Liver (tissue), 9 donors: Measurements from ENCODE around the gene ZGPAT. TPM values are rescaled to one million over a fixed set of nuclear protein-coding genes. Genes with fewer than 3 reads are reported as not detected.
A peak's percentile ranks its signal among the peaks of the same experiment; 100 is the strongest.

Experiments
- DNase-seq: peaks from one replicate; pipeline ENCODE4 v3.0.0-alpha.2; 2017; ENCODE audit warnings: low spot score
- H3K27ac ChIP-seq, 2 donors: one replicate each; pipeline ENCODE4 v1.7.0; 2013; ENCODE audit warnings: inconsistent platforms in 2 of 2, low read length in 2 of 2, control low read depth in 1 of 2, low read depth in 1 of 2, mild to moderate bottlenecking in 1 of 2
- H3K27me3 ChIP-seq, 4 donors: one replicate each; pipeline versions ENCODE4 v1.6.1 to v1.7.0; 2013; ENCODE audit warnings: low read length in 3 of 4, inconsistent platforms in 1 of 4, mild to moderate bottlenecking in 1 of 4, moderate library complexity in 1 of 4; ENCODE audit not compliant: control insufficient read depth in 4 of 4, insufficient read depth in 4 of 4
- H3K36me3 ChIP-seq, 4 donors: one replicate each; pipeline versions ENCODE4 v1.6.1 to v1.7.0; 2013; ENCODE audit warnings: low read length in 3 of 4, mild to moderate bottlenecking in 3 of 4, low read depth in 1 of 4, moderate library complexity in 1 of 4; ENCODE audit not compliant: control insufficient read depth in 4 of 4, insufficient read depth in 3 of 4
- H3K4me1 ChIP-seq, 4 donors: one replicate each; pipeline versions ENCODE4 v1.6.1 to v1.7.0; 2013; ENCODE audit warnings: low read length in 3 of 4, mild to moderate bottlenecking in 3 of 4, moderate library complexity in 1 of 4; ENCODE audit not compliant: control insufficient read depth in 4 of 4, insufficient read depth in 4 of 4
- H3K4me3 ChIP-seq, 3 donors: one replicate each; pipeline versions ENCODE4 v1.6.1 to v1.7.0; 2013; ENCODE audit warnings: low read length in 3 of 3, control low read depth in 1 of 3, low read depth in 1 of 3, mild to moderate bottlenecking in 1 of 3
- H3K9ac ChIP-seq, 2 donors: one replicate each; pipeline ENCODE4 v1.7.0; 2013; ENCODE audit warnings: low read length in 2 of 2, mild to moderate bottlenecking in 2 of 2, moderate library complexity in 2 of 2, control low read depth in 1 of 2, low read depth in 1 of 2
- H3K9me3 ChIP-seq, 4 donors: one replicate each; pipeline versions ENCODE4 v1.6.1 to v1.7.0; 2013; ENCODE audit warnings: low read length in 3 of 4; ENCODE audit not compliant: control insufficient read depth in 4 of 4
- ATF3 ChIP-seq: IDR thresholded peaks from 2 replicates; pipeline ENCODE4 v1.6.1; 2016; ENCODE audit warnings: antibody characterized with exemption
- CTCF ChIP-seq: fragments of 150-350 bp; IDR thresholded peaks from 2 replicates; pipeline ENCODE4 v1.5.1; 2017; ENCODE audit warnings: improper control_type of control experiment, low read depth, low read length; ENCODE audit not compliant: missing input control
- EGR1 ChIP-seq, 2 donors: IDR thresholded peaks; 2 replicates each; pipeline ENCODE4 v1.6.1; 2016 to 2018; ENCODE audit warnings: antibody characterized with exemption in 2 of 2, low read depth in 2 of 2
- FOXA1 ChIP-seq: IDR thresholded peaks from 2 replicates; pipeline ENCODE4 v1.6.1; 2016; ENCODE audit warnings: antibody characterized with exemption
- FOXA2 ChIP-seq: IDR thresholded peaks from 2 replicates; pipeline ENCODE4 v1.6.1; 2016; ENCODE audit warnings: antibody characterized with exemption
- GABPA ChIP-seq, 2 donors: IDR thresholded peaks in 1 of 2; conservative IDR thresholded peaks in 1 of 2; 2 replicates each; pipeline ENCODE4 v1.6.1; 2016; ENCODE audit warnings: antibody characterized with exemption in 2 of 2, mild to moderate bottlenecking in 1 of 2, moderate library complexity in 1 of 2
- HNF4A ChIP-seq, 2 donors: conservative IDR thresholded peaks; 2 replicates each; pipeline ENCODE4 v1.6.1; 2016; ENCODE audit warnings: antibody characterized with exemption in 2 of 2, mild to moderate bottlenecking in 2 of 2
- HNF4G ChIP-seq: IDR thresholded peaks from 2 replicates; pipeline ENCODE4 v1.6.1; 2016; ENCODE audit warnings: antibody characterized with exemption
- JUND ChIP-seq, 2 donors: IDR thresholded peaks; 2 replicates each; pipeline ENCODE4 v1.6.1; 2016; ENCODE audit warnings: antibody characterized with exemption in 2 of 2
- MAX ChIP-seq: IDR thresholded peaks from 2 replicates; pipeline ENCODE4 v1.6.1; 2016; ENCODE audit warnings: antibody characterized with exemption
- NR2F2 ChIP-seq: IDR thresholded peaks from 2 replicates; pipeline ENCODE4 v1.6.1; 2016; ENCODE audit warnings: antibody characterized with exemption
- RAD21 ChIP-seq, 2 donors: IDR thresholded peaks; 2 replicates each; pipeline ENCODE4 v1.6.1; 2016; ENCODE audit warnings: antibody characterized with exemption in 2 of 2, mild to moderate bottlenecking in 2 of 2
- RXRA ChIP-seq, 2 donors: IDR thresholded peaks; 2 replicates each; pipeline ENCODE4 v1.6.1; 2017 to 2018; ENCODE audit warnings: antibody characterized with exemption in 2 of 2, mild to moderate bottlenecking in 1 of 2
- SP1 ChIP-seq: IDR thresholded peaks from 2 replicates; pipeline ENCODE4 v1.6.1; 2018; ENCODE audit warnings: antibody characterized with exemption, mild to moderate bottlenecking
- TAF1 ChIP-seq: conservative IDR thresholded peaks from 2 replicates; pipeline ENCODE4 v1.6.1; 2016; ENCODE audit warnings: antibody characterized with exemption, mild to moderate bottlenecking
- YY1 ChIP-seq: IDR thresholded peaks from 2 replicates; pipeline ENCODE4 v1.6.1; 2016; ENCODE audit warnings: antibody characterized with exemption, mild to moderate bottlenecking
- ZBTB33 ChIP-seq: IDR thresholded peaks from 2 replicates; pipeline ENCODE4 v1.6.1; 2016; ENCODE audit warnings: antibody characterized with exemption
- WGBS: extraction: QIAGEN DNeasy Blood & Tissue Kit; methylation state at CpG from one replicate; pipeline ENCODE4 v1.1.7; 2013; 5-methylcytosine and 5-hydroxymethylcytosine counted together
- polyA plus RNA-seq, 2 donors: library from polyadenylated mRNA; stranded (reverse) in 1 of 2; unstranded in 1 of 2; fragments of 200-250 nt in 1 of 2; fragments of >200 nt in 1 of 2; fragmentation: Nextera tagmentation in 1 of 2; extraction: Ambion mirVana in 1 of 2; gene quantifications; one replicate each; pipeline versions ENCODE4 v1.2.1 to v1.2.3, GENCODE V29; 2013 to 2015
- total RNA-seq, 2 donors: library from RNA; depleted of rRNA; stranded (reverse); fragments of >200 nt; gene quantifications; one replicate each; pipeline ENCODE4 v1.2.3, GENCODE V29; 2014
- TF ChIP-seq, protein P1 (sequence below): IDR thresholded peaks from 2 replicates; pipeline ENCODE4 v1.6.1; 2016; ENCODE audit warnings: antibody characterized with exemption, mild to moderate bottlenecking
- donor health status: healthy.
- donor health status: healthy.
- donor health status: healthy.
- donor health status: healthy.
- donor health status: healthy.

The ZGPAT gene
- total and polyA plus RNA-seq, 4 donors = 10.3 to 90.5 (median 20.5) TPM

DNA sequence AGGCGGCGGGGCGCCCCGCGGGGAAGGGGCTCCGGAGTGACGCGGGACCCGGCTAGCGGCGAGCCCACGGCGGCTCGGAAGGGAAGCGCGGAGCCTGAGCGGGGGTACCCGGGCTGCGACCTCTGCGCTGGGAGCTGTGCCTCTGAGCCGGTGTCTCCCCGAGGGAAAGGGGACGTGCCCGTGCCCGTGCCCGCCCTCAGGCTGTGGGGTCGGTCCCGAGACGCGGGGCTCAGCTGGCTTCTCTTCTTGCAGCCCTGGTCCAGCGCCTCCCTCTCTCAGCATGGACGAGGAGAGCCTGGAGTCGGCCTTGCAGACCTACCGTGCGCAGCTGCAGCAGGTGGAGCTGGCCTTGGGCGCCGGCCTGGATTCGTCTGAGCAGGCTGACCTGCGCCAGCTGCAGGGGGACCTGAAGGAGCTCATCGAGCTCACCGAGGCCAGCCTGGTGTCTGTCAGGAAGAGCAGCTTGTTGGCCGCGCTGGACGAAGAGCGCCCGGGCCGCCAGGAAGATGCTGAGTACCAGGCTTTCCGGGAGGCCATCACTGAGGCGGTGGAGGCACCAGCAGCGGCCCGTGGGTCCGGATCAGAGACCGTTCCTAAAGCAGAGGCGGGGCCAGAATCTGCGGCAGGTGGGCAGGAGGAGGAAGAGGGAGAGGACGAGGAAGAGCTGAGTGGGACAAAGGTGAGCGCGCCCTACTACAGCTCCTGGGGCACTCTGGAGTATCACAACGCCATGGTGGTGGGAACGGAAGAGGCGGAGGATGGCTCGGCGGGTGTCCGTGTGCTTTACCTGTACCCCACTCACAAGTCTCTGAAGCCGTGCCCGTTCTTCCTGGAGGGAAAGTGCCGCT, 686 bp downstream of the ZGPAT start:
- peak overlapping the region; percentile 76 to 96 (median 92) for H3K4me3 ChIP-seq
- 21% methylated on average over 67 of the region's 67 CpGs for WGBS
- peak overlapping the region in 1 of 2 donors; percentile 25 for H3K27ac ChIP-seq
- no peaks in the 10 kb centered on the region for H3K9me3 ChIP-seq
- DNase-seq = no peak
- H3K36me3 ChIP-seq = peaks cover 7 to 35% (median 14%) of the 10 kb centered on the region in 4 donors
- TF ChIP-seq, protein P1, sequence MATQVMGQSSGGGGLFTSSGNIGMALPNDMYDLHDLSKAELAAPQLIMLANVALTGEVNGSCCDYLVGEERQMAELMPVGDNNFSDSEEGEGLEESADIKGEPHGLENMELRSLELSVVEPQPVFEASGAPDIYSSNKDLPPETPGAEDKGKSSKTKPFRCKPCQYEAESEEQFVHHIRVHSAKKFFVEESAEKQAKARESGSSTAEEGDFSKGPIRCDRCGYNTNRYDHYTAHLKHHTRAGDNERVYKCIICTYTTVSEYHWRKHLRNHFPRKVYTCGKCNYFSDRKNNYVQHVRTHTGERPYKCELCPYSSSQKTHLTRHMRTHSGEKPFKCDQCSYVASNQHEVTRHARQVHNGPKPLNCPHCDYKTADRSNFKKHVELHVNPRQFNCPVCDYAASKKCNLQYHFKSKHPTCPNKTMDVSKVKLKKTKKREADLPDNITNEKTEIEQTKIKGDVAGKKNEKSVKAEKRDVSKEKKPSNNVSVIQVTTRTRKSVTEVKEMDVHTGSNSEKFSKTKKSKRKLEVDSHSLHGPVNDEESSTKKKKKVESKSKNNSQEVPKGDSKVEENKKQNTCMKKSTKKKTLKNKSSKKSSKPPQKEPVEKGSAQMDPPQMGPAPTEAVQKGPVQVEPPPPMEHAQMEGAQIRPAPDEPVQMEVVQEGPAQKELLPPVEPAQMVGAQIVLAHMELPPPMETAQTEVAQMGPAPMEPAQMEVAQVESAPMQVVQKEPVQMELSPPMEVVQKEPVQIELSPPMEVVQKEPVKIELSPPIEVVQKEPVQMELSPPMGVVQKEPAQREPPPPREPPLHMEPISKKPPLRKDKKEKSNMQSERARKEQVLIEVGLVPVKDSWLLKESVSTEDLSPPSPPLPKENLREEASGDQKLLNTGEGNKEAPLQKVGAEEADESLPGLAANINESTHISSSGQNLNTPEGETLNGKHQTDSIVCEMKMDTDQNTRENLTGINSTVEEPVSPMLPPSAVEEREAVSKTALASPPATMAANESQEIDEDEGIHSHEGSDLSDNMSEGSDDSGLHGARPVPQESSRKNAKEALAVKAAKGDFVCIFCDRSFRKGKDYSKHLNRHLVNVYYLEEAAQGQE = no peak
- TF ChIP-seq RAD21 (IDR thresholded peaks at IDR 0.05) = no peak
- TF ChIP-seq NR2F2 = no peak
- TF ChIP-seq HNF4G = no peak
- TF ChIP-seq GABPA (IDR thresholded peaks at IDR 0.05 in 1 of 2, conservative IDR thresholded peaks at IDR 0.05 in 1 of 2) = no peak
- no peak for TF ChIP-seq TAF1
- no peak for TF ChIP-seq FOXA2
- TF ChIP-seq EGR1 (IDR thresholded peaks at IDR 0.05; ENCODE audit: low read depth in 2 of 2) = no peak
- no peak for TF ChIP-seq RXRA (IDR thresholded peaks at IDR 0.05)
- no peak for TF ChIP-seq YY1
- no peak for TF ChIP-seq SP1
- no peak for TF ChIP-seq ZBTB33
- no peak for TF ChIP-seq CTCF
- no peak for TF ChIP-seq MAX
- no peak for TF ChIP-seq ATF3
- no peak for TF ChIP-seq JUND (IDR thresholded peaks at IDR 0.05)
- TF ChIP-seq HNF4A (conservative IDR thresholded peaks at IDR 0.05) = no peak
- no peak for TF ChIP-seq FOXA1
- peaks cover 5 to 27% (median 25%) of the 10 kb centered on the region in 4 donors for H3K4me1 ChIP-seq
- no peaks in the 10 kb centered on the region for H3K27me3 ChIP-seq
- H3K9ac ChIP-seq = no peak overlapping the region
